MM.1S (cell line): ENCODE measurements around the gene SP1.

Source experiments
- DNase-seq: peaks from one replicate; pipeline ENCODE4 v3.0.0-alpha.2; 2015
- H2AFZ ChIP-seq: fragments of 300-600 bp; sonication (generic); 2 replicates; pipeline ENCODE4 v1.6.0; 2016; ENCODE audit warnings: antibody characterized with exemption, low read length
- H3F3A ChIP-seq: fragments of 300-600 bp; sonication (generic); 2 replicates; pipeline ENCODE4 v1.6.1; 2016; ENCODE audit warnings: mild to moderate bottlenecking, antibody characterized with exemption, low read length, moderate library complexity, mixed read lengths; ENCODE audit not compliant: insufficient read depth
- H3K27ac ChIP-seq: fragments of 300-600 bp; sonication (generic); 2 replicates; pipeline ENCODE4 v1.5.1; 2016; ENCODE audit warnings: mild to moderate bottlenecking, low read length
- H3K27me3 ChIP-seq: fragments of 300-600 bp; sonication (generic); replicated peaks from 2 replicates; pipeline ENCODE4 v1.6.0; 2016; ENCODE audit warnings: low read length; ENCODE audit not compliant: insufficient read depth
- H3K36me3 ChIP-seq: fragments of 300-600 bp; sonication (generic); replicated peaks from 2 replicates; pipeline ENCODE4 v1.6.1; 2016; ENCODE audit warnings: mild to moderate bottlenecking, low read length, mixed read lengths; ENCODE audit not compliant: insufficient read depth
- H3K4me1 ChIP-seq: fragments of 300-600 bp; sonication (generic); 2 replicates; pipeline ENCODE4 v1.6.1; 2016; ENCODE audit warnings: low read length, mixed read lengths
- H3K4me2 ChIP-seq: fragments of 300-600 bp; sonication (generic); 2 replicates; pipeline ENCODE4 v1.6.0; 2016; ENCODE audit warnings: low read depth, low read length
- H3K4me3 ChIP-seq: fragments of 300-600 bp; sonication (generic); 2 replicates; pipeline ENCODE4 v1.5.1; 2016; ENCODE audit warnings: low read length, mixed read lengths
- H3K79me2 ChIP-seq: fragments of 300-600 bp; sonication (generic); 2 replicates; pipeline ENCODE4 v1.6.1; 2016; ENCODE audit warnings: mixed run types, low read length, mixed read lengths
- H3K9ac ChIP-seq: fragments of 300-600 bp; sonication (generic); 2 replicates; pipeline ENCODE4 v1.6.1; 2016; ENCODE audit warnings: low read length, mixed read lengths
- H3K9me2 ChIP-seq: fragments of 300-600 bp; sonication (generic); replicated peaks from 2 replicates; pipeline ENCODE4 v1.6.1; 2016; ENCODE audit warnings: mild to moderate bottlenecking, low read length, mixed read lengths; ENCODE audit not compliant: insufficient read depth
- H3K9me3 ChIP-seq: fragments of 300-600 bp; sonication (generic); replicated peaks from 2 replicates; pipeline ENCODE4 v1.6.1; 2016; ENCODE audit warnings: mild to moderate bottlenecking, low read length, mixed read lengths; ENCODE audit not compliant: insufficient read depth
- H4K20me1 ChIP-seq: fragments of 300-600 bp; sonication (generic); 2 replicates; pipeline ENCODE4 v1.6.1; 2016; ENCODE audit warnings: mild to moderate bottlenecking, low read length, moderate library complexity, mixed read lengths; ENCODE audit not compliant: insufficient read depth
- EZH2 ChIP-seq: fragments of 300-600 bp; sonication (generic); optimal IDR thresholded peaks from 2 replicates; pipeline ENCODE3; 2017; ENCODE audit warnings: low read depth, mild to moderate bottlenecking, antibody characterized with exemption, low read length, mixed read lengths
- EZH2phosphoT487 ChIP-seq: fragments of 300-600 bp; sonication (generic); IDR thresholded peaks from 2 replicates; pipeline ENCODE4 v1.6.1; 2018; ENCODE audit warnings: antibody characterized with exemption, low read length
- TF ChIP-seq, protein P1 (sequence below): fragments of 300-600 bp; sonication (generic); IDR thresholded peaks from 2 replicates; pipeline ENCODE4 v1.5.1; 2016; ENCODE audit warnings: antibody characterized with exemption, low read length, mixed read lengths

SP1 gene

DNA sequence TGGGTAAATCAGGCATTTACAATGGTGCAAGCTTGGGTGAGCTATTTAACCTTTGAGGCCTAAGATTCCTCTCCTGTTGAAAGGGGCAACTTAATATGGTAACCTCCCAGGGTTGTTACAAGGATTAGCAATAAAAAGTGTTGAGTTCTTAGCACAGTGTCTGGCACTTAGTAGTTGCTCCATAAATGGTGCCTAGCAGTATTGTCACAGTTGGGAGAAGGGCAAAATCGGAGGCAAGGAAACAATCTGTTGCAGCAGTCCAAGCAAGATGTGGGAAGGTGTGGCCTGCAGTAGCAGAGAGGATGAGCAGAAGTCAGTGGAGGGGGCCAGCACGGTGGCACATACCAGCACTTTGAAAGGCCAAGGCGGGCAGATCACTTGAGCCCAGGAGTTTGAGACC is 36.5 kb upstream of the SP1 start:
- Histone ChIP-seq H3K79me2 (no peaks in the 10 kb centered on the region), H3K9ac (no peak overlapping the region), H3K4me1 (peaks cover 8% of the 10 kb centered on the region; the same call in 1 of the 2 replicates), H3F3A (peaks cover 4% of the 10 kb centered on the region; the same call in 1 of the 2 replicates), H3K4me2 (no peak overlapping the region), H3K9me2 (no peaks in the 10 kb centered on the region), H3K9me3 (no peaks in the 10 kb centered on the region), H2AFZ (no peak overlapping the region), H4K20me1 (no peaks in the 10 kb centered on the region), H3K27ac (no peak overlapping the region), H3K27me3 (0 out of 2 replicates have a peak, but pooled peaks cover 10% of the 10 kb centered on the region), H3K4me3 (no peak overlapping the region), H3K36me3 (no peaks in the 10 kb centered on the region)
- TF ChIP-seq EZH2phosphoT487 (no peak), EZH2 (no peak)
- TF ChIP-seq, protein P1, sequence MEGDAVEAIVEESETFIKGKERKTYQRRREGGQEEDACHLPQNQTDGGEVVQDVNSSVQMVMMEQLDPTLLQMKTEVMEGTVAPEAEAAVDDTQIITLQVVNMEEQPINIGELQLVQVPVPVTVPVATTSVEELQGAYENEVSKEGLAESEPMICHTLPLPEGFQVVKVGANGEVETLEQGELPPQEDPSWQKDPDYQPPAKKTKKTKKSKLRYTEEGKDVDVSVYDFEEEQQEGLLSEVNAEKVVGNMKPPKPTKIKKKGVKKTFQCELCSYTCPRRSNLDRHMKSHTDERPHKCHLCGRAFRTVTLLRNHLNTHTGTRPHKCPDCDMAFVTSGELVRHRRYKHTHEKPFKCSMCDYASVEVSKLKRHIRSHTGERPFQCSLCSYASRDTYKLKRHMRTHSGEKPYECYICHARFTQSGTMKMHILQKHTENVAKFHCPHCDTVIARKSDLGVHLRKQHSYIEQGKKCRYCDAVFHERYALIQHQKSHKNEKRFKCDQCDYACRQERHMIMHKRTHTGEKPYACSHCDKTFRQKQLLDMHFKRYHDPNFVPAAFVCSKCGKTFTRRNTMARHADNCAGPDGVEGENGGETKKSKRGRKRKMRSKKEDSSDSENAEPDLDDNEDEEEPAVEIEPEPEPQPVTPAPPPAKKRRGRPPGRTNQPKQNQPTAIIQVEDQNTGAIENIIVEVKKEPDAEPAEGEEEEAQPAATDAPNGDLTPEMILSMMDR: no peak
- no peak for DNase-seq

DNA sequence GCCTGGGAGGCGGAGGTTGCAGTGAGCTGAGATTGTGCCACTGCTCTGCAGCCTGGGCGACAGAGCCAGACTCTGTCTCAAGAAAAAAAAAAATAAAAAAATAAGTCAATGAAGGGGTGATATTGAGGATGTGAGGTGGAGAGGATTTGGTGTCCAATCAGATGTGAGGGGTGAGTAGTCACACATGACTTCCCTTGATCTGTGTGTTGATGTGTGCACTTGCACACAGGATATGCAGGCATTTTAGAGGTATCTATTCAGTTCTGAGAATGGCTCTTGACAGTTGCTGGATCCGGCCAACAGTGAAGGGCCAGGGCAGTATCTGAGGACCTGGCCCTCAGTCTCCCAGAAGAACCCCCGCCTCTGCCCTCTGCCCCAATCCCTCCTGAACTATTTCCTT is 36.0 kb upstream of the SP1 start:
- Histone ChIP-seq H3K4me2 (peak overlapping the region; percentile 72), H3F3A (peaks cover 4% of the 10 kb centered on the region; the same call in 1 of the 2 replicates), H3K27me3 (0 out of 2 replicates have a peak, but pooled peaks cover 9% of the 10 kb centered on the region), H3K9ac (no peak overlapping the region), H2AFZ (no peak overlapping the region), H3K27ac (no peak overlapping the region), H3K4me3 (no peak overlapping the region), H3K4me1 (peaks cover 8% of the 10 kb centered on the region; the same call in 1 of the 2 replicates), H3K79me2 (no peaks in the 10 kb centered on the region), H3K36me3 (no peaks in the 10 kb centered on the region), H3K9me2 (no peaks in the 10 kb centered on the region), H3K9me3 (no peaks in the 10 kb centered on the region), H4K20me1 (no peaks in the 10 kb centered on the region)
- TF ChIP-seq EZH2: no peak
- TF ChIP-seq, protein P1: no peak
- TF ChIP-seq EZH2phosphoT487: no peak
- no peak for DNase-seq

DNA sequence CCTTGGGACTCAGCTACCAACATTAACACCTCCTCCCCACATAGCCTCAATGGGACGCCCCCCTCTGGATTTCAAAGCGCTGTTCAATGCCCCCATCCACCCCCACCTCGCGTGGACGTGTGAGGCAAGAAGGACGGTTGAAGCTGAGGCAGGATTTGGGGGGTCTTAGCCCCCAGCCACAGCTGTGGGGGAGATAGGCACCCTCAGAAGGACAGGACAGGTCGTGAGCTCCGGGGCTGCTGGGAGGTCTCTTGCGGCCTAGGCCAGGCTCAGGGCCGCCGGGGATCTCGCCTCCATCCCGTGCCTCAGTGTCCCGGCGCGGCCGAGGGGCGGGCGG is 35.5 kb upstream of the SP1 start:
- H3K9me2 ChIP-seq: no peaks in the 10 kb centered on the region
- no peak overlapping the region; the same call in 1 of the 2 replicates for H3K9ac ChIP-seq
- no peaks in the 10 kb centered on the region for H4K20me1 ChIP-seq
- TF ChIP-seq, protein P1: no peak
- TF ChIP-seq EZH2 (no peak), EZH2phosphoT487 (no peak)
- H3K9me3 ChIP-seq: no peaks in the 10 kb centered on the region
- H3K79me2 ChIP-seq: no peaks in the 10 kb centered on the region
- H3K4me2 ChIP-seq: peak overlapping the region; percentile 72
- peaks cover 4% of the 10 kb centered on the region; the same call in 1 of the 2 replicates for H3F3A ChIP-seq
- DNase-seq: no peak
- peak overlapping the region; percentile 43 for H2AFZ ChIP-seq
- H3K36me3 ChIP-seq: no peaks in the 10 kb centered on the region
- 0 out of 2 replicates have a peak, but pooled peaks cover 9% of the 10 kb centered on the region for H3K27me3 ChIP-seq
- H3K27ac ChIP-seq: no peak overlapping the region
- peak overlapping the region; percentile 37 for H3K4me3 ChIP-seq
- peaks cover 8% of the 10 kb centered on the region; the same call in 1 of the 2 replicates for H3K4me1 ChIP-seq
